HG03159 (cell line): ENCODE results near the gene ESYT1.
A peak's percentile ranks its signal among the peaks of the same experiment; 100 is the strongest.

ENCODE experiments used
- ATAC-seq: cut with Tn5 transposase; IDR thresholded peaks from one replicate; pipeline ENCODE4 v1.9.1; 2021; ENCODE audit warnings: mild to moderate bottlenecking, moderate library complexity; ENCODE audit not compliant: unreplicated experiment

ESYT1 gene

GRCh38 chr12:56127888-56128669 lies at the start of gene ESYT1:
Gene ESYT1, plus strand, starts transcription at chr12:56128267. Its CDS starts 53 bp downstream, at chr12:56128320.
- peak; percentile 85 for ATAC-seq

- ATAC-seq, result no peak
These were observed 49.6 kb upstream of the ESYT1 start for GRCh38 chr12:56078427-56078826.

- ATAC-seq, result peak; percentile 62
These were observed 48.9 kb upstream of the ESYT1 start for GRCh38 chr12:56078931-56079722.

GRCh38 chr12:56079723-56080555 lies 48.1 kb upstream of the ESYT1 start, which contains the start of gene ERBB3:
Gene ERBB3, plus strand, starts transcription at chr12:56080165. Its CDS starts 136 bp downstream, at chr12:56080301.
- ATAC-seq, result no peak

- ATAC-seq, result no peak
These were observed 47.4 kb upstream of the ESYT1 start for GRCh38 chr12:56080556-56081138.

GRCh38 chr12:56081393-56082347 lies 46.4 kb upstream of the ESYT1 start:
- ATAC-seq, result no peak

GRCh38 chr12:56082382-56082781 lies 45.7 kb upstream of the ESYT1 start:
- no peak for ATAC-seq

- ATAC-seq, result no peak
These were observed 45.1 kb upstream of the ESYT1 start for GRCh38 chr12:56082967-56083366.

- ATAC-seq, result no peak
These were observed 43.0 kb upstream of the ESYT1 start for GRCh38 chr12:56084958-56085543.

GRCh38 chr12:56086096-56086495 lies 42.0 kb upstream of the ESYT1 start:
- no peak for ATAC-seq

- ATAC-seq, result no peak
These were observed 41.5 kb upstream of the ESYT1 start for GRCh38 chr12:56086608-56087007.

GRCh38 chr12:56087220-56087619 lies 40.8 kb upstream of the ESYT1 start:
- ATAC-seq, result no peak

- no peak for ATAC-seq
These were observed 30.3 kb upstream of the ESYT1 start for GRCh38 chr12:56097738-56098137.

- ATAC-seq, result no peak
These were observed 29.5 kb upstream of the ESYT1 start for GRCh38 chr12:56098592-56098991.

- no peak for ATAC-seq
These were observed 28.3 kb upstream of the ESYT1 start for GRCh38 chr12:56099787-56100186.

- no peak for ATAC-seq
These were observed 27.0 kb upstream of the ESYT1 start for GRCh38 chr12:56101045-56101444.

- ATAC-seq, result no peak
These were observed 25.4 kb upstream of the ESYT1 start for GRCh38 chr12:56102683-56103065.

- ATAC-seq, result no peak
These were observed 24.9 kb upstream of the ESYT1 start for GRCh38 chr12:56103066-56103711.

GRCh38 chr12:56103823-56104108 lies 24.3 kb upstream of the ESYT1 start:
- ATAC-seq, result peak; percentile 19
